HG03565 (cell line): ENCODE data around the gene SLC22A14.

Source experiments
- ATAC-seq: cut with Tn5 transposase; IDR thresholded peaks from one replicate; pipeline ENCODE4 v1.9.1; 2021; ENCODE audit warnings: mild to moderate bottlenecking, moderate library complexity; ENCODE audit not compliant: unreplicated experiment

The SLC22A14 gene

GRCh38 chr3:38335263-38335662, 53.2 kb downstream of the SLC22A14 start:
- no peak for ATAC-seq

DNA sequence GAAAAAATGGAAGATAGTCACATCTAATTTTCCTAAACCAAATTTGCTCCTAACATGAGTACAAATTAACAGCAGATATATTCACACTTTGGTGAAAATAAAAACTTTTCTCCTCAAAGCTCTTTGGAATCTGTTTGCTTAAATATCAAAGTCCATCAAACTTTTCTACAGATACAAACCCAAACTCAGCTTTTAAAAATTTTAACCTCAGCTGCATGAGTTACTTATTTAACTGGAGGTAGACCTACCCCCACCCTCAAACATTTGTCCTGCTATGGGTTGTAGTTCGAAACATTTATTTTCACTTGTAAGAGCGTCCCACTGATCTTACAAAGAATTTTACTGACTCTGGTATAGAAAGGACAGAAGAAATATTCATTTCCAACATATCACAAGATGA, 55.6 kb downstream of the SLC22A14 start:
- no peak for ATAC-seq

- no peak for ATAC-seq
Observed at GRCh38 chr3:38343797-38344594, 61.9 kb downstream of the SLC22A14 start.

- ATAC-seq: peak; percentile 12
Observed at GRCh38 chr3:38345879-38346586, 63.9 kb downstream of the SLC22A14 start.

DNA sequence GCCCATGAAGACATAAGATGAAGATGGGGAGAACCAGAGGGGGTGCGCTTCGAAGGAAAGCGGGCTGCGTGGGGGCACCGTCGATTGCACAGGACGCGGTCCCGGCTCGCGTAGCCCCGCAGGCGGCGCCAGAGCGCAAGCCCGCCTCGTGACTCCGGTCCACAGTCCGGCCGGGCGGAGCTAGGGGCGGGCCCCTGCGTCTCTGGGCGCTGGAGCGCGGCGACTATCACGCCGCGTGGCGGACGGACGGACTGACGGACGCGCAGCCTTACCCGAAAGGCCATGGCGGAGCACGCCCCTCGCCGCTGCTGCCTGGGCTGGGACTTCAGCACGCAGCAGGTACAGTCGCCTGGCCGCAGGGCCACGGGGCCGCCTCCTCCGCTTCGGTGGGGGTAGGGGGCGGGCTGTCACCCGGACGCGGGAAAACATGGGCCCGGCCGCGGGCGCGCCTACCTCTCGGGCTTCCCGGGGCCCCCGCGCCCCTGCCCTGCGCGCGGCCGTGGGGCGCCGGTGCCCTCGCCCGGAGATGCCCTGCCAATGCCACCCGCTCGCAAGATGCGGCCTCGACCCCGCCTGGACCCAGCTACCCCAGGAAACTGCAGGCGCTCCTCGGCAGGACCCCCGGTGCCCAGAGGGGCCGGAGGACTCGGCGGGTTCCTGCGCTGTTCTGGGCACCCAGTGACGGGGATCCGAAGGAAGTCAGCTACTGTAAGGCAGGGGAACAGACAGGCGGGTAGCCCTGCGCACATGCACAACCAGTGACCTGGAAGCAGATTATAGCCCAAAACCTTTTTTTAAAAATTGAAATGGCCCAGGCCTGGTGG, 64.7 kb downstream of the SLC22A14 start, which contains the start of gene XYLB:
Gene XYLB, plus strand, starts transcription at position 199 of the 824 bp plus-strand sequence. Its CDS starts 84 bp downstream, at position 283.
- ATAC-seq: peak; percentile 97

DNA sequence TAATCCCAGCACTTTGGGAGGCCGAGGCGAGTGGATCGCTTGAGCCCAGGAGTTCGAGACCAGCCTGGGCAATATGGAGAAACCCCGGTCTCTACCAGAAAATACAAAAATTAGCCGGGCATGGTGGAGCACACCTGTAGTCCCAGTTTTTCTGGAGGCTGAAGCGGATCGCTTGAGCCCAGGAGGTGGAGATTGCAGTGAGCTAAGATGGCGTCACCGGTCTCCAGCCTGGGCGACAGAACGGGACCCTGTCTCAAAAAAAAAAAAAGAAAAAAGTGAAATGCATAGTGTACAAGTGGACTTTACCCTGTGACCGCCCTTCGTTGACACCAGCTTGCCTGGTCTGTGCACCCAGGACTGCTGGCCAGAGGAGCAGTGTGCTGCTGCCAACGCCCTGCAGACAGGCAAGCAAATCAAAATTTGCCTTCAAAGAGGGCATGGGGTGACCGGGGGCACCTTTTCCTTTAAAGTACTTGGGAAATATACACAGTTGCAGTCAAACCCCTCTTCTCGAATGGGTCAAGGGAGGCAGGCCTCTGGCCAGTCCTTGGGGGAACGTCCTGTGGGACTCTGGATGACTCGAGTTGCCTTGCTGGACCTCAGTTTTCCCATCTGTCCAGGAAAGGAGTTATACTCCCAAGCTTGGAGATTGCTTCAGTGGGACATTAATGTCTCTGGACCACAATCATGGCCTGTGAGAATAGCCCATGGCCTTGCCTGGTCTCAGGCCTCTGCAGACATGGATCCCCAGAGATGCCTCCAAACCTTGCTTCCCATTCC, 65.5 kb downstream of the SLC22A14 start:
- no peak for ATAC-seq

DNA sequence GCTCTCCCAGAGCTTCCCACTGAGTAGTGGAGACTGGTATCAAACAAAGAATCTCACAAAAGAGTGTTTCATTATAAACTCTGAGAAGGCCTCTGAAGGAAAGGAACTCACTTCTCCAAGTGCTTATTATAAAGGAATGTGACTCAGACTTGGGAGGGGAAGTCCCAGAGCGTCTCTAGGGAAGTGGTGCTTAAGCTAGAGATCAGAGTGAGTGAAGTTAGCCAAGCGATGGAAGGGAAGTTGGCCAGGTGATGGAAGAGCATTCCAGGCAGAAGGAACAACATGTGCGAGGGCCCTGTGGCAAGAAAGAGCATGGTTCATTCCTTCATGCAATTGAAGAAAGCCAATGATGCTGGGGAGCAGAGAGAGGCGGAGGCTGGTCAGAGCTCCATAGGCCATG, 66.8 kb downstream of the SLC22A14 start:
- ATAC-seq: no peak

DNA sequence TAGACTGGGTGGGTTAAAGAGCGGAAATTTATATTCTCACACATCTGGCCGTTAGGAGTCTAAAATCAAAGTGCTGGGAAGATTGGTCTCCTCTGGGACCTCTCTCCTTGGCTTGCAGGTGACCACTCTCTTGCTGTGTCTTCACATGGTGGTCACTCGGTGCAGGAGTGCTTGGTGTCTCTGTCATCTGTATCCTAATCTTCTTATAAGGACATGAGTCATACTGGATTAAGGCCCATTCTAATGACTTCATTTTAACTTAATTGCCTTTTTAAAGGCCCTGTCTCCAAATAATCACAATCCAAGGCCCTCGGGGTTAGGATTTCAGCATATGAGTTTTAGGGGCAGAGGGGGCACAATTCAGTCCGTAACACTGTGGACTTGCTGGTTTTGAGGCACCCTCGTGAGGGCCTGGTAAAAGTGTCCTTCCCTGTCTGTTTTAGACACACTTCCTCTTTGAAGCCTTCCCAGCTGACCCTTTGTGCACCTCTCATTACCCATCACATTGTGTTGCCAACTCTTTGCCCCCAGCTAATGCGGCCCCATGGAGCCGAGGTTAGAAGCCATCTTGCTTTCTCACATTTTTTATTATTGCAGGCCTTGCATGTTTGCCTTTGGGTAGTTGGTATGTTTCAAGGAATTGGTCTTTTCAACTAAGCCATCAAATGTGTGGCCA, 67.7 kb downstream of the SLC22A14 start:
- no peak for ATAC-seq

GRCh38 chr3:38353151-38353550, 71.1 kb downstream of the SLC22A14 start:
- no peak for ATAC-seq

DNA sequence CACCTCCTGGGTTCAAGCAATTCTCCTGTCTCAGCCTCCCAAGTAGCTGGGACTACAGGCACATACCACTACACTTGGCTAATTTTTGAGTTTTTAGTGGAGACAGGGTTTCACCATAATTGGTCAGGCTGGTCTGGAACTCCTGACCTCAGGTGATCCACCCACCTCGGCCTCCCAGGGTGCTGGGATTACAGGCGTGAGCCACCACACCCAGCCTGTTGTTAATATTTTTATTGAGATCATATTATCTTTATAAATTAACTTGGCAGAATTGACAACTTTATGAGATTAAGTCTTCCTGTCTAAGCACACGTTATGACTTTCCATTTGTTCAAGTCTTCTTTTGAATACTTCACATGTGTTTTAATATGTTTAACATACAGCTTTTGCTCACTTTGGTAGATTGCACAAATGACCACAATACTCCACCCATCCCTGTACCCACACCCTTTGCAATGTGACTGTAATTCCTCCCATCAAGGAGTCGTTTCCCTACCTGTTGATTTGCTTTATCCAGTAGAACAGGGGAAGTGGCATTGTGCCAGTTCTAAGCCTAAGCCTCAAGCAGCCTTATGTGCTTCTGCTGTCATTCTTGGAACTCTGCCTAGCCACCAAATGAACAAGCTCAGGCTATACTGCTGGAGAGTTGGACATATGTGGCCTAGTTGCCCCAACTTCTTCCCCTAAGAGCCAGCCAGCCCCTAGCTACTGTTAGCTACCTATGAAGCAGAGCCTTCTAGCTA, 72.7 kb downstream of the SLC22A14 start:
- no peak for ATAC-seq

DNA sequence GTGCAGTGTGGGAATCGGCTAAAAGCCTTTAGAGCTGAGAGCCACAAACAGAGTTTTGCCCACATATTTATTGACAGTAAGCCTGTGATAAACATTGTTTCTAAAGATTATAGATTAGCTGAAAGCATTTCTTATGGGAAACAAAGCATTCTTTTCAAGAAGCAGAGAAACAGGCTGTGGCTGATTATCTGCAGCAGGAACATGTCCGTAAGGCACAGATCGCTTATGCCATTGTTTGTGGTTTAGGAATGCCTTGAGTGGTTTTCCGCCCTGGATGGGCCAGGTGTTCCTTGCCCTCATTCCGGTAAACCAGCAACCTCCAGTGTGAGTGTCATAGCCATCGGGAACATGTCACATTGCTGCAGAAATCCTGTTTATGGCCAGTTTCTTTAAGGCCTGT, 76.9 kb downstream of the SLC22A14 start:
- ATAC-seq: no peak

- ATAC-seq: no peak
Observed at GRCh38 chr3:38360345-38360744, 78.3 kb downstream of the SLC22A14 start.

DNA sequence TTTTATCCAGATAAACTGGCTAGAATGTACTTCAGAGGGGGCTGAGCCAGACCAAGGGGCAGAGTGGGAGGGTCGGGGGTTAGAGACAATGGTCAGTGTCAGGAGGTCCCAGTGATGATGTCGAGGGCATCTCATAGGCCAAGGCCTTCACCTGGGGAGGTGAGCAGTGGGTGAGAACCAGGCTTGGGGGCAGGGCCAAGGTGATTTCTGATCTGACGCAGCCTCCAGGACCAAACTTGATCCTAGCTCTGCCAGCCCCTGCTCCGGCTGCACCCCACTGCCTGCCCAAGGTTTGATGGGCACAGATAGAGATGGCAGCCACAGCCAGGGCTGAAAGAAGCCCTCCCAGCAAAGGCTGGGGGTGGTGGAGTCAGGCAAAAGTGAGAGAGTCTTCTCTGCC, 79.4 kb downstream of the SLC22A14 start:
- no peak for ATAC-seq

DNA sequence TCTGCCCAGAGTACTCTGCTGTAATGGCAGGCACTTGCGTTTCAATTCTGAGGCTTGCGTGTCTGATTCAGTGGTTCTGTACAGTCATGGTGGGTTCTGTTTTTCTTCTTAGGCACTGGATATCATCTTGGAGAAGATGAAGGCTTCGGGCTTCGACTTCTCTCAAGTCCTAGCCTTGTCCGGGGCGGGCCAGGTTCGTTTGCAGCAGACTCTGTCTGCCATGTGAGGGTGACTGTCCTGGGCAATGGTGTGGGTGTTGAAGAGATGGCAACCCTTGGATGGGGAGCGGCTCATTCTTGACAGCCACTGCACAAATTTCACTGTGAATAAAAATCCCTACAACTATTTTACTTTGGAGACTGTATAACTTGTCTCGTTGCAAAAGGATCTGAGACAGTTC, 80.7 kb downstream of the SLC22A14 start:
- no peak for ATAC-seq

DNA sequence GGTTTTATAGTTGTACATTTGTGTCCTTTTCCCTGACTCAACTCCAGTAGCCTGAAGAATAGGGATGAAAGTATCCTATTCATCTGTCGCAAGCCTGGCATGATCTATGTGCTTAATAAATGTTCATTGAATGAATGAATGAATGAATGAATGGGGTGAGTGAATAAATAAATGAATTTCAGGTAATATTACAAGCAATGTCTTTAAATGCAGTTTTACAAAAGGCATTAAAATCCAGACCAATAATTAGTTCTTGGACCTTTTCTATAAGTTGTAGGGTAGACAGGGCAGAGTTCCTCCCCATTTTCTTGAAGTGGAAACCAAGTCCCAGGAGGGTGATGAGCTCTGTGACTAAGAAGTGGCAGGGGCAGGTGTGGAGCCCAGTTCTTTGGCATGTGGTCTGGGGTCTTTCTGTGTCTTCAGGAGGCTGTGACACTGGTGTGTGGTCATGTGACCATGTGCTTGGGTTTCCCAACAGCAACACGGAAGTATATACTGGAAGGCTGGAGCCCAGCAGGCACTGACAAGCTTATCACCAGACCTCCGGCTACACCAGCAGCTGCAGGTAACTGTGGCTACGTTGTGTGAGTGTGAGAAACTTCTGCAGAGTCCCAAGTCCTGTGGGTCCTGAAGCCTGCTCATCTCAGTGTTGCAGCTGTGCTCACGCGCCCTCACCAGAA, 82.8 kb downstream of the SLC22A14 start:
- ATAC-seq: no peak

- no peak for ATAC-seq
Observed at GRCh38 chr3:38365469-38366062, 83.5 kb downstream of the SLC22A14 start.

DNA sequence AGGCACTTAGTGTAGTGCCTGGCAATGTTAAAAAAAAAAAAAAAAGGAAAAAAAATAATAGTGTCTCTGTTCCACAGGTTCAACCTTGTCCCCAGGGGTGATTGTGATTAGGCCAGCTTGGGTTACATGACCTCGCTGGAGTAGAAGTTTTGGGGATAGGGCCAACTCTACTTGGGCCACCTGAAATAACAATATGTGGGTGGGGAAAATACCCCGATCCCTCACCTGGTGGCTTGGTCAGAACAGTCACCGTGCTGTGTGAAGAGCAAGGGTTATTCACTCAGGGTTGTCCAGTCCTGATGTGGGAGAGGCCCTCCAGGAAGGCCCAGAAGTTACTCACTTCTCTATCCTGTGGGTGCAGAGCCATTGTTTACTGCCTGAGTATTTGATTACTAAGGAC, 84.0 kb downstream of the SLC22A14 start:
- ATAC-seq: no peak

- no peak for ATAC-seq
Observed at GRCh38 chr3:38367779-38368178, 85.7 kb downstream of the SLC22A14 start.
